HFF-Myc (cell line): ENCODE data around the gene LIN9.

ENCODE experiments used
- DNase-seq: peaks from one replicate; pipeline ENCODE4 v3.0.0-alpha.2; 2011; ENCODE audit warnings: low read depth; ENCODE audit errors: extremely low read depth
- H3K4me3 ChIP-seq: replicated peaks from 2 replicates; pipeline ENCODE4 v1.5.1; 2011; ENCODE audit warnings: low read depth, mild to moderate bottlenecking, control low read depth, low read length
- CTCF ChIP-seq: IDR thresholded peaks from 2 replicates; pipeline ENCODE4 v1.5.1; 2012; ENCODE audit warnings: mild to moderate bottlenecking, low read depth, low read length, control low read depth; ENCODE audit errors: missing control alignments

The LIN9 gene

GRCh38 chr1:226309398-226310244 is 657 bp upstream of the LIN9 start:
- no peak for DNase-seq
- no peak for TF ChIP-seq CTCF
- H3K4me3 ChIP-seq: peak overlapping the region; percentile 91

- no peak for DNase-seq
- TF ChIP-seq CTCF: no peak
- H3K4me3 ChIP-seq: peak overlapping the region; percentile 91
Observed at GRCh38 chr1:226308166-226308722, 720 bp downstream of the LIN9 start.

GRCh38 chr1:226306425-226306824 is 2.5 kb downstream of the LIN9 start:
- TF ChIP-seq CTCF: no peak
- no peak overlapping the region for H3K4me3 ChIP-seq
- no peak for DNase-seq

GRCh38 chr1:226305184-226305583 is 3.8 kb downstream of the LIN9 start:
- no peak for DNase-seq
- no peak for TF ChIP-seq CTCF
- H3K4me3 ChIP-seq: no peak overlapping the region

GRCh38 chr1:226304291-226304955 is 4.5 kb downstream of the LIN9 start:
- TF ChIP-seq CTCF: no peak

GRCh38 chr1:226302731-226303130 is 6.2 kb downstream of the LIN9 start:
- TF ChIP-seq CTCF: no peak
- DNase-seq: no peak
- no peak overlapping the region for H3K4me3 ChIP-seq

More at GRCh38 chr1:226304291-226304955, 4.5 kb downstream of the LIN9 start:
- no peak for DNase-seq
- no peak overlapping the region for H3K4me3 ChIP-seq
